Suppressor macrophage treated with lipopolysaccharide for 1 hour (primary cell): ENCODE results near the gene FAH.

Source experiments
- DNase-seq, 3 donors: peaks; one replicate each; pipeline ENCODE4 v3.0.0-alpha.2; 2020 to 2022

The FAH gene

GRCh38 chr15:80152180-80152895 is 461 bp upstream of the FAH start:
- peak; percentile 82 to 97 (median 90) for DNase-seq

GRCh38 chr15:80153900-80154299 is 1.1 kb downstream of the FAH start:
- no peak for DNase-seq

GRCh38 chr15:80154336-80154735 is 1.5 kb downstream of the FAH start:
- no peak for DNase-seq

GRCh38 chr15:80155001-80155377 is 2.2 kb downstream of the FAH start:
- DNase-seq = peak in 1 of 3 donors; percentile 16

GRCh38 chr15:80155378-80156175 is 2.8 kb downstream of the FAH start:
- DNase-seq = peak; percentile 50 to 63 (median 56)

- DNase-seq = no peak
Observed at GRCh38 chr15:80156176-80156720, 3.4 kb downstream of the FAH start.

- no peak for DNase-seq
Observed at GRCh38 chr15:80157215-80157614, 4.4 kb downstream of the FAH start.

- no peak for DNase-seq
Observed at GRCh38 chr15:80159301-80159700, 6.5 kb downstream of the FAH start.

- DNase-seq = peak in 2 of 3 donors; percentile 15 to 37
Observed at GRCh38 chr15:80159811-80160569, 7.2 kb downstream of the FAH start.

- peak; percentile 89 to 93 (median 93) for DNase-seq
Observed at GRCh38 chr15:80160570-80161156, 7.9 kb downstream of the FAH start.

GRCh38 chr15:80161468-80162016 is 8.7 kb downstream of the FAH start:
- DNase-seq = peak in 1 of 3 donors; percentile 17

- DNase-seq = no peak
Observed at GRCh38 chr15:80162059-80162554, 9.3 kb downstream of the FAH start.

GRCh38 chr15:80163217-80163616 is 10.4 kb downstream of the FAH start:
- no peak for DNase-seq

- no peak for DNase-seq
Observed at GRCh38 chr15:80163897-80164296, 11.1 kb downstream of the FAH start.

- no peak for DNase-seq
Observed at GRCh38 chr15:80167936-80168335, 15.1 kb downstream of the FAH start.

GRCh38 chr15:80168421-80168820 is 15.6 kb downstream of the FAH start:
- DNase-seq = no peak

GRCh38 chr15:80169768-80170357 is 17.1 kb downstream of the FAH start:
- no peak for DNase-seq

- no peak for DNase-seq
Observed at GRCh38 chr15:80170596-80170995, 17.8 kb downstream of the FAH start.

GRCh38 chr15:80171787-80172186 is 19.0 kb downstream of the FAH start:
- no peak for DNase-seq

GRCh38 chr15:80172401-80172800 is 19.6 kb downstream of the FAH start:
- DNase-seq = no peak

GRCh38 chr15:80173022-80173759 is 20.4 kb downstream of the FAH start:
- DNase-seq = peak; percentile 66 to 70 (median 68)
